ENCODE measurements around the gene ADGRL1. TPM values are rescaled to one million over a fixed set of nuclear protein-coding genes. Genes with fewer than 3 reads are reported as not detected.
"Not testable (repeated sequence)": the region's sequence is repeated elsewhere in the genome, so short reads cannot be mapped to it uniquely, and the experiment has no call there.

Gene ADGRL1
- total RNA-seq, 4 donors from 2014 or later: 45.9 to 55.4 (median 48.7) TPM

DNA sequence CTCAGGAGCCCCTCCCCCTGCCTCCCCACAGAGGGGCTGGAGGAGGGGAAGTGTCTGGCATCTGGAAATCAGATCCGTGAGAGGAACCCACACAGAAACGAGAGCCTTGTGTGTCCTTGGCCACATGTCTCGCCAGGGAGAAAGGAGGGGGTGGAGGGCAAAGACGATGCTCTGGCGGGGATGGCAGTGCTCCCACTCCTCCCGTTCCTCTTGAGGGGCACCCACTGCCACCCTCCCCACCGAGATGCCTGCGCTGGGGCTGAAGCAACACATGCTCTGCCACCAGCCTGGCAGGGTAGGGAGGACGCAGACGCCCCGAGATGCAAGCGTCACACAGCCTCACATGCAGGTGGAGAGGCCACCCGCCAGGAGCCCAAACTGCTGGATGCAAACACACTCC is 2.8 kb downstream of the ADGRL1 start:
- Histone ChIP-seq H3K4me3 (no peak overlapping the region), H3K27me3 (peaks cover 6% of the 10 kb centered on the region), H3K27ac (no peak overlapping the region), H3K9me3 (no peaks in the 10 kb centered on the region), H3K36me3 (no peaks in the 10 kb centered on the region), H3K4me1 (peaks cover 0 to 30% (median 17%) of the 10 kb centered on the region in 4 donors)
- DNase-seq: no peak
- no peak for TF ChIP-seq POLR2AphosphoS5 (IDR thresholded peaks at IDR 0.05)
- TF ChIP-seq POLR2A (IDR thresholded peaks at IDR 0.05): no peak
- TF ChIP-seq, protein P1, sequence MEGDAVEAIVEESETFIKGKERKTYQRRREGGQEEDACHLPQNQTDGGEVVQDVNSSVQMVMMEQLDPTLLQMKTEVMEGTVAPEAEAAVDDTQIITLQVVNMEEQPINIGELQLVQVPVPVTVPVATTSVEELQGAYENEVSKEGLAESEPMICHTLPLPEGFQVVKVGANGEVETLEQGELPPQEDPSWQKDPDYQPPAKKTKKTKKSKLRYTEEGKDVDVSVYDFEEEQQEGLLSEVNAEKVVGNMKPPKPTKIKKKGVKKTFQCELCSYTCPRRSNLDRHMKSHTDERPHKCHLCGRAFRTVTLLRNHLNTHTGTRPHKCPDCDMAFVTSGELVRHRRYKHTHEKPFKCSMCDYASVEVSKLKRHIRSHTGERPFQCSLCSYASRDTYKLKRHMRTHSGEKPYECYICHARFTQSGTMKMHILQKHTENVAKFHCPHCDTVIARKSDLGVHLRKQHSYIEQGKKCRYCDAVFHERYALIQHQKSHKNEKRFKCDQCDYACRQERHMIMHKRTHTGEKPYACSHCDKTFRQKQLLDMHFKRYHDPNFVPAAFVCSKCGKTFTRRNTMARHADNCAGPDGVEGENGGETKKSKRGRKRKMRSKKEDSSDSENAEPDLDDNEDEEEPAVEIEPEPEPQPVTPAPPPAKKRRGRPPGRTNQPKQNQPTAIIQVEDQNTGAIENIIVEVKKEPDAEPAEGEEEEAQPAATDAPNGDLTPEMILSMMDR (IDR thresholded peaks at IDR 0.05): no peak
- TF ChIP-seq EP300 (IDR thresholded peaks at IDR 0.05; ENCODE audit: low read depth): no peak
- intact Hi-C loops (cut with DNase I; ENCODE audit: low total_unique reads): loop anchor here (10.0 kb wide), 1 partner anchor 92 kb away; no protein-coding TSS in a partner anchor
- WGBS, 2 donors (ENCODE audit: low coverage in 1 of 2): 69% methylated on average over 11 of the region's 13 CpGs; no CpG with 5 or more reads in 1 of the 2 donors
- in situ Hi-C loops (cut with MboI; ENCODE audit: low pct_ligation_motif_present in 1 of 4, low pct_unique_long_range_greater_than_20kb in 1 of 4, low sequenced_read_pairs in 3 of 4): no loop called here

DNA sequence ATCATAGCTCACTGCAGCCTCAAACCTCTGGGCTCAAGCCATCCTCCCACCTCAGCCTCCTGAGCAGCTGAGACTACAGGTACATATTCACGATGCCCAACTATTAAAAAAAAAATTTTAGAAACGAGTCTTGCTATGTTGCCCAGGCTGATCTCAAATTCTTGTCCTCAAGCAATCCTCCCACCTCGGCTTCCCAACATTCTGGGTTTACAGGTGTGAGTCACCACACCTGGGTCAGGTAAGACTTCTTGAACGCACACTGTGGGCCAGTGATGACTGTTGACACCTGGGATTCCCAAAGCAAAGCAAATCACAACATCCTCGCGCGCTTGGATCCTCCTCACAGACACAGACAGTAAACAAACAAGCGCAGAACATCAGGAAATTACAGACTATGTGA is 4.5 kb downstream of the ADGRL1 start:
- in situ Hi-C loops (cut with MboI; ENCODE audit: low pct_ligation_motif_present in 1 of 4, low pct_unique_long_range_greater_than_20kb in 1 of 4, low sequenced_read_pairs in 3 of 4); H3K36me3 ChIP-seq; H3K4me3 ChIP-seq; H3K27ac ChIP-seq; H3K27me3 ChIP-seq; DNase-seq; H3K9me3 ChIP-seq: not testable (repeated sequence)
- peaks cover 0 to 27% (median 19%) of the 10 kb centered on the region in 4 donors for H3K4me1 ChIP-seq
- intact Hi-C loops (cut with DNase I; ENCODE audit: low total_unique reads): loop anchor here (10.0 kb wide), 1 partner anchor 93 kb away; no protein-coding TSS in a partner anchor
- 74 to 77% methylated on average over 2 to 8 of the region's 8 CpGs for WGBS, 2 donors (ENCODE audit: low coverage in 1 of 2)

GRCh38 chr19:14200147-14200841 is 5.7 kb downstream of the ADGRL1 start:
- H3K4me3 ChIP-seq; in situ Hi-C loops (cut with MboI; ENCODE audit: low pct_ligation_motif_present in 1 of 4, low pct_unique_long_range_greater_than_20kb in 1 of 4, low sequenced_read_pairs in 3 of 4); H3K36me3 ChIP-seq; H3K27me3 ChIP-seq; H3K9me3 ChIP-seq: not testable (repeated sequence)
- DNase-seq: peak; percentile 77
- intact Hi-C loops (cut with DNase I; ENCODE audit: low total_unique reads): loop anchor here (10.0 kb wide), 1 partner anchor 95 kb away; no protein-coding TSS in a partner anchor
- peaks cover 0 to 30% (median 17%) of the 10 kb centered on the region in 4 donors for H3K4me1 ChIP-seq
- TF ChIP-seq, protein P1 (IDR thresholded peaks at IDR 0.05): peak; percentile 56 to 82 (median 76)
- TF ChIP-seq EP300 (IDR thresholded peaks at IDR 0.05; ENCODE audit: low read depth) (peak; percentile 58), POLR2AphosphoS5 (IDR thresholded peaks at IDR 0.05) (peak in 1 of 3 donors; percentile 18)
- WGBS, 2 donors (ENCODE audit: low coverage in 1 of 2): 58 to 83% methylated on average over 4 to 24 of the region's 24 CpGs
- H3K27ac ChIP-seq: peak overlapping the region; percentile 33 to 60 (median 52)

DNA sequence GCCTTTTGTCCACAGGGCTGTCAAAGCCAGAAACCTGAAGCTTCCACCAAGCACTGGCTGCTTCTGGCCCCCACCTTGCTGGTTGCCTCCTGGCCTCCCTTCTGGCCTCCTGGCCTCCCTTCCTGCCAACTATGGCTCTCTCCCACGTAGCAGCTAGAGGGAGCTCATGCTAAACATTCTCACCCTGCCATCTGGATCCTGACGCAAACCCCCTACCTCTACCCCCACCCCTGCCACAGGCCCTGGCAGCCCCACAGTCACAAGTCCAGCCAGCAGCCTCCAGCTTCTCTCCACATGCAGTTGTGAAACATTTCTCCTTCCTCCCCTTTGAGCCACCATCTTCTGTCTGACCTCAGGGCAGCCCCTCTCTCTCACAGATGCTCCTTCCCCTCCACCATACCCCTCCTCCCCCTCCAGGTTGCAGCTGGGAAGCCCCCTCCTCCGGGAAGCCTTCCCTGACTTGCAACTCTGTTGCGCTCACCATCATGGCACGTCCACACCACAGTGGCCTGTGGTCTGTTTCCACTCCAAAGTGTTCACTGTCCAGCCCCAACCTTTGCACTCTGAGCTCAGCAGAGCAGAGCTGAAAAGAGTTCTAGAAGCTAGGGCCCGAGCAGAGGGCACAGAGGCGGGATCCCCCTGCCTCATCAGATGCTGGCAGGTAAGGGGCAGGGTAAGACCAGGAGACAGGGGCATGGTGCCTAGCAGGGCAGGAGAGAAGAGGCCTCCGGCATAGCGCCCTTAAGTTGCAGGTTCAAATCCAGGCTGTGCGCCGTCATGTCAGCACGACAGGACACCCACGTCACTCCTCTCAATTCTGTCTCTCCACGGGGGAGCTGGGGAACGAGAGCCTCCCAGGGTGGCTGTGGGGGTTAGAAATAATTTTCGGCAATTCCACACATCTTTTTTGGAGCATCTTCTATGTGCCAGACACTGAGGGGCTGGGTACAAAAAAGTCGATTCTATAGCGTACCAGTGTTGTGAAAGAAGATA is 7.3 kb downstream of the ADGRL1 start:
- no peak for TF ChIP-seq EP300 (IDR thresholded peaks at IDR 0.05; ENCODE audit: low read depth)
- TF ChIP-seq, protein P1 (IDR thresholded peaks at IDR 0.05): no peak
- TF ChIP-seq POLR2A (IDR thresholded peaks at IDR 0.05): no peak
- no peak for TF ChIP-seq POLR2AphosphoS5 (IDR thresholded peaks at IDR 0.05)
- Histone ChIP-seq H3K36me3 (no peaks in the 10 kb centered on the region), H3K27me3 (no peaks in the 10 kb centered on the region), H3K9me3 (no peaks in the 10 kb centered on the region), H3K27ac (no peak overlapping the region), H3K4me1 (peaks cover 0 to 30% (median 13%) of the 10 kb centered on the region in 4 donors), H3K4me3 (no peak overlapping the region)
- intact Hi-C loops (cut with DNase I; ENCODE audit: low total_unique reads): no loop called here
- in situ Hi-C loops (cut with MboI; ENCODE audit: low pct_ligation_motif_present in 1 of 4, low pct_unique_long_range_greater_than_20kb in 1 of 4, low sequenced_read_pairs in 3 of 4): loop anchor here (5.0 to 25.0 kb wide), 4 partner anchors 139 to 264 kb away; no protein-coding TSS in a partner anchor
- WGBS, 2 donors (ENCODE audit: low coverage in 1 of 2): 87 to 91% methylated on average over 11 to 18 of the region's 18 CpGs
- no peak for DNase-seq
